Non-pigmented ciliary epithelial cell (primary cell): Measurements from ENCODE around the gene NAPEPLD.
"Not testable (repeated sequence)": the region's sequence is repeated elsewhere in the genome, so short reads cannot be mapped to it uniquely, and the experiment has no call there.

Experiments
- DNase-seq: peaks from one replicate; pipeline ENCODE4 v3.0.0-alpha.2; 2010; ENCODE audit warnings: low read depth

Gene NAPEPLD

GRCh38 chr7:103148994-103149807 lies at the start of gene NAPEPLD:
Gene NAPEPLD (minus strand): TSS chr7:103149099. CDS start chr7:103128776, 20,323 bp downstream.
- DNase-seq, result peak; percentile 56

GRCh38 chr7:103198079-103198478 lies 49.2 kb upstream of the NAPEPLD start:
- DNase-seq, result not testable (repeated sequence)

GRCh38 chr7:103195364-103195763 lies 46.5 kb upstream of the NAPEPLD start:
- DNase-seq, result not testable (repeated sequence)

- DNase-seq, result not testable (repeated sequence)
Measured at GRCh38 chr7:103172415-103173146, 23.7 kb upstream of the NAPEPLD start.

- DNase-seq, result not testable (repeated sequence)
Measured at GRCh38 chr7:103171695-103172414, 23.0 kb upstream of the NAPEPLD start.

GRCh38 chr7:103166921-103167544 lies 18.1 kb upstream of the NAPEPLD start:
- not testable (repeated sequence) for DNase-seq

GRCh38 chr7:103163087-103163825 lies 14.4 kb upstream of the NAPEPLD start:
- not testable (repeated sequence) for DNase-seq

- not testable (repeated sequence) for DNase-seq
Measured at GRCh38 chr7:103162641-103163040, 13.7 kb upstream of the NAPEPLD start.

- DNase-seq, result not testable (repeated sequence)
Measured at GRCh38 chr7:103161998-103162616, 13.2 kb upstream of the NAPEPLD start.

GRCh38 chr7:103159072-103159471 lies 10.2 kb upstream of the NAPEPLD start:
- not testable (repeated sequence) for DNase-seq

- DNase-seq, result not testable (repeated sequence)
Measured at GRCh38 chr7:103155331-103156024, 6.6 kb upstream of the NAPEPLD start.

- no peak for DNase-seq
Measured at GRCh38 chr7:103154042-103154441, 5.1 kb upstream of the NAPEPLD start.

- DNase-seq, result not testable (repeated sequence)
Measured at GRCh38 chr7:103152744-103153617, 4.1 kb upstream of the NAPEPLD start.

- not testable (repeated sequence) for DNase-seq
Measured at GRCh38 chr7:103151993-103152676, 3.2 kb upstream of the NAPEPLD start.

GRCh38 chr7:103150192-103150591 lies 1.3 kb upstream of the NAPEPLD start:
- no peak for DNase-seq

- DNase-seq, result no peak
Measured at GRCh38 chr7:103149808-103150180, 895 bp upstream of the NAPEPLD start.

- DNase-seq, result no peak
Measured at GRCh38 chr7:103148131-103148993, 537 bp downstream of the NAPEPLD start.
